Measurements from ENCODE around the gene SLC29A4.
"Not testable (repeated sequence)": the region's sequence is repeated elsewhere in the genome, so short reads cannot be mapped to it uniquely, and the experiment has no call there.

The SLC29A4 gene

GRCh38 chr7:5260530-5261068 lies 22.1 kb upstream of the SLC29A4 start:
- H3K36me3 ChIP-seq (ENCODE audit: control insufficient read depth in 1 of 2, insufficient read depth in 2 of 2, low read length in 2 of 2): not testable (repeated sequence)

GRCh38 chr7:5263066-5263465 lies 19.7 kb upstream of the SLC29A4 start:
- H3K4me1 ChIP-seq (ENCODE audit: control insufficient read depth in 1 of 2, insufficient read depth in 2 of 2, low read length in 2 of 2); H3K27me3 ChIP-seq (ENCODE audit: low read depth, low read length); H3K27ac ChIP-seq (ENCODE audit: low read length); H3K4me3 ChIP-seq (ENCODE audit: low read depth in 1 of 2, low read length in 2 of 2); H3K36me3 ChIP-seq (ENCODE audit: control insufficient read depth in 1 of 2, insufficient read depth in 2 of 2, low read length in 2 of 2); H3K9me3 ChIP-seq (ENCODE audit: control insufficient read depth in 1 of 2, low read length in 2 of 2): not testable (repeated sequence)

More at GRCh38 chr7:5260530-5261068, 22.1 kb upstream of the SLC29A4 start:
- H3K27ac ChIP-seq (ENCODE audit: low read length); H3K4me3 ChIP-seq (ENCODE audit: low read depth in 1 of 2, low read length in 2 of 2); H3K4me1 ChIP-seq (ENCODE audit: control insufficient read depth in 1 of 2, insufficient read depth in 2 of 2, low read length in 2 of 2); H3K27me3 ChIP-seq (ENCODE audit: low read depth, low read length); H3K9me3 ChIP-seq (ENCODE audit: control insufficient read depth in 1 of 2, low read length in 2 of 2): not testable (repeated sequence)

GRCh38 chr7:5265320-5266190 lies 17.2 kb upstream of the SLC29A4 start:
- Histone ChIP-seq H3K27ac (ENCODE audit: low read length) (no peak overlapping the region), H3K27me3 (ENCODE audit: low read depth, low read length) (no peaks in the 10 kb centered on the region), H3K36me3 (ENCODE audit: control insufficient read depth in 1 of 2, insufficient read depth in 2 of 2, low read length in 2 of 2) (no peaks in the 10 kb centered on the region), H3K9me3 (ENCODE audit: control insufficient read depth in 1 of 2, low read length in 2 of 2) (no peaks in the 10 kb centered on the region), H3K4me3 (ENCODE audit: low read depth in 1 of 2, low read length in 2 of 2) (no peak overlapping the region), H3K4me1 (ENCODE audit: control insufficient read depth in 1 of 2, insufficient read depth in 2 of 2, low read length in 2 of 2) (no peaks in the 10 kb centered on the region)

- no peaks in the 10 kb centered on the region for H3K9me3 ChIP-seq (ENCODE audit: control insufficient read depth in 1 of 2, low read length in 2 of 2)
- no peak overlapping the region for H3K27ac ChIP-seq (ENCODE audit: low read length)
- H3K4me1 ChIP-seq (ENCODE audit: control insufficient read depth in 1 of 2, insufficient read depth in 2 of 2, low read length in 2 of 2): no peaks in the 10 kb centered on the region
- H3K27me3 ChIP-seq (ENCODE audit: low read depth, low read length): no peaks in the 10 kb centered on the region
- no peaks in the 10 kb centered on the region for H3K36me3 ChIP-seq (ENCODE audit: control insufficient read depth in 1 of 2, insufficient read depth in 2 of 2, low read length in 2 of 2)
- H3K4me3 ChIP-seq (ENCODE audit: low read depth in 1 of 2, low read length in 2 of 2): no peak overlapping the region
Observed at GRCh38 chr7:5266191-5267028, 16.3 kb upstream of the SLC29A4 start.

GRCh38 chr7:5267829-5268228 lies 14.9 kb upstream of the SLC29A4 start:
- not testable (repeated sequence) for H3K36me3 ChIP-seq (ENCODE audit: control insufficient read depth in 1 of 2, insufficient read depth in 2 of 2, low read length in 2 of 2); H3K27me3 ChIP-seq (ENCODE audit: low read depth, low read length); H3K4me3 ChIP-seq (ENCODE audit: low read depth in 1 of 2, low read length in 2 of 2); H3K27ac ChIP-seq (ENCODE audit: low read length); H3K4me1 ChIP-seq (ENCODE audit: control insufficient read depth in 1 of 2, insufficient read depth in 2 of 2, low read length in 2 of 2); H3K9me3 ChIP-seq (ENCODE audit: control insufficient read depth in 1 of 2, low read length in 2 of 2)

GRCh38 chr7:5269992-5270657 lies 12.6 kb upstream of the SLC29A4 start:
- H3K4me1 ChIP-seq (ENCODE audit: control insufficient read depth in 1 of 2, insufficient read depth in 2 of 2, low read length in 2 of 2); H3K36me3 ChIP-seq (ENCODE audit: control insufficient read depth in 1 of 2, insufficient read depth in 2 of 2, low read length in 2 of 2); H3K4me3 ChIP-seq (ENCODE audit: low read depth in 1 of 2, low read length in 2 of 2); H3K9me3 ChIP-seq (ENCODE audit: control insufficient read depth in 1 of 2, low read length in 2 of 2); H3K27ac ChIP-seq (ENCODE audit: low read length); H3K27me3 ChIP-seq (ENCODE audit: low read depth, low read length): not testable (repeated sequence)

GRCh38 chr7:5270788-5271187 lies 12.0 kb upstream of the SLC29A4 start:
- no peak overlapping the region for H3K4me3 ChIP-seq (ENCODE audit: low read depth in 1 of 2, low read length in 2 of 2)
- H3K4me1 ChIP-seq (ENCODE audit: control insufficient read depth in 1 of 2, insufficient read depth in 2 of 2, low read length in 2 of 2): peaks cover 0 to 14% of the 10 kb centered on the region in 2 donors
- H3K27me3 ChIP-seq (ENCODE audit: low read depth, low read length): no peaks in the 10 kb centered on the region
- H3K36me3 ChIP-seq (ENCODE audit: control insufficient read depth in 1 of 2, insufficient read depth in 2 of 2, low read length in 2 of 2): no peaks in the 10 kb centered on the region
- H3K27ac ChIP-seq (ENCODE audit: low read length): no peak overlapping the region
- no peaks in the 10 kb centered on the region for H3K9me3 ChIP-seq (ENCODE audit: control insufficient read depth in 1 of 2, low read length in 2 of 2)

- H3K4me1 ChIP-seq (ENCODE audit: control insufficient read depth in 1 of 2, insufficient read depth in 2 of 2, low read length in 2 of 2): peaks cover 0 to 14% of the 10 kb centered on the region in 2 donors
- not testable (repeated sequence) for H3K9me3 ChIP-seq (ENCODE audit: control insufficient read depth in 1 of 2, low read length in 2 of 2); H3K4me3 ChIP-seq (ENCODE audit: low read depth in 1 of 2, low read length in 2 of 2); H3K36me3 ChIP-seq (ENCODE audit: control insufficient read depth in 1 of 2, insufficient read depth in 2 of 2, low read length in 2 of 2); H3K27me3 ChIP-seq (ENCODE audit: low read depth, low read length); H3K27ac ChIP-seq (ENCODE audit: low read length)
Observed at GRCh38 chr7:5273831-5274405, 8.8 kb upstream of the SLC29A4 start.

- Histone ChIP-seq H3K9me3 (ENCODE audit: control insufficient read depth in 1 of 2, low read length in 2 of 2) (no peaks in the 10 kb centered on the region), H3K36me3 (ENCODE audit: control insufficient read depth in 1 of 2, insufficient read depth in 2 of 2, low read length in 2 of 2) (no peaks in the 10 kb centered on the region), H3K27me3 (ENCODE audit: low read depth, low read length) (no peaks in the 10 kb centered on the region), H3K4me3 (ENCODE audit: low read depth in 1 of 2, low read length in 2 of 2) (no peak overlapping the region), H3K4me1 (ENCODE audit: control insufficient read depth in 1 of 2, insufficient read depth in 2 of 2, low read length in 2 of 2) (peaks cover 0 to 14% of the 10 kb centered on the region in 2 donors), H3K27ac (ENCODE audit: low read length) (no peak overlapping the region)
Observed at GRCh38 chr7:5274441-5274840, 8.3 kb upstream of the SLC29A4 start.

- H3K27me3 ChIP-seq (ENCODE audit: low read depth, low read length); H3K36me3 ChIP-seq (ENCODE audit: control insufficient read depth in 1 of 2, insufficient read depth in 2 of 2, low read length in 2 of 2); H3K4me3 ChIP-seq (ENCODE audit: low read depth in 1 of 2, low read length in 2 of 2); H3K9me3 ChIP-seq (ENCODE audit: control insufficient read depth in 1 of 2, low read length in 2 of 2); H3K27ac ChIP-seq (ENCODE audit: low read length): not testable (repeated sequence)
- H3K4me1 ChIP-seq (ENCODE audit: control insufficient read depth in 1 of 2, insufficient read depth in 2 of 2, low read length in 2 of 2): peaks cover 0 to 14% of the 10 kb centered on the region in 2 donors
Observed at GRCh38 chr7:5274985-5275431, 7.7 kb upstream of the SLC29A4 start.

GRCh38 chr7:5275510-5275909 lies 7.2 kb upstream of the SLC29A4 start:
- H3K36me3 ChIP-seq (ENCODE audit: control insufficient read depth in 1 of 2, insufficient read depth in 2 of 2, low read length in 2 of 2); H3K4me3 ChIP-seq (ENCODE audit: low read depth in 1 of 2, low read length in 2 of 2); H3K9me3 ChIP-seq (ENCODE audit: control insufficient read depth in 1 of 2, low read length in 2 of 2); H3K27me3 ChIP-seq (ENCODE audit: low read depth, low read length); H3K27ac ChIP-seq (ENCODE audit: low read length): not testable (repeated sequence)
- peaks cover 0 to 14% of the 10 kb centered on the region in 2 donors for H3K4me1 ChIP-seq (ENCODE audit: control insufficient read depth in 1 of 2, insufficient read depth in 2 of 2, low read length in 2 of 2)
